HG02938 (cell line): ENCODE results near the gene ARSK.

Source experiments
- ATAC-seq: cut with Tn5 transposase; IDR thresholded peaks from one replicate; pipeline ENCODE4 v1.9.1; 2021; ENCODE audit warnings: mild to moderate bottlenecking, moderate library complexity; ENCODE audit not compliant: unreplicated experiment

Gene ARSK, protein sequence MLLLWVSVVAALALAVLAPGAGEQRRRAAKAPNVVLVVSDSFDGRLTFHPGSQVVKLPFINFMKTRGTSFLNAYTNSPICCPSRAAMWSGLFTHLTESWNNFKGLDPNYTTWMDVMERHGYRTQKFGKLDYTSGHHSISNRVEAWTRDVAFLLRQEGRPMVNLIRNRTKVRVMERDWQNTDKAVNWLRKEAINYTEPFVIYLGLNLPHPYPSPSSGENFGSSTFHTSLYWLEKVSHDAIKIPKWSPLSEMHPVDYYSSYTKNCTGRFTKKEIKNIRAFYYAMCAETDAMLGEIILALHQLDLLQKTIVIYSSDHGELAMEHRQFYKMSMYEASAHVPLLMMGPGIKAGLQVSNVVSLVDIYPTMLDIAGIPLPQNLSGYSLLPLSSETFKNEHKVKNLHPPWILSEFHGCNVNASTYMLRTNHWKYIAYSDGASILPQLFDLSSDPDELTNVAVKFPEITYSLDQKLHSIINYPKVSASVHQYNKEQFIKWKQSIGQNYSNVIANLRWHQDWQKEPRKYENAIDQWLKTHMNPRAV

DNA sequence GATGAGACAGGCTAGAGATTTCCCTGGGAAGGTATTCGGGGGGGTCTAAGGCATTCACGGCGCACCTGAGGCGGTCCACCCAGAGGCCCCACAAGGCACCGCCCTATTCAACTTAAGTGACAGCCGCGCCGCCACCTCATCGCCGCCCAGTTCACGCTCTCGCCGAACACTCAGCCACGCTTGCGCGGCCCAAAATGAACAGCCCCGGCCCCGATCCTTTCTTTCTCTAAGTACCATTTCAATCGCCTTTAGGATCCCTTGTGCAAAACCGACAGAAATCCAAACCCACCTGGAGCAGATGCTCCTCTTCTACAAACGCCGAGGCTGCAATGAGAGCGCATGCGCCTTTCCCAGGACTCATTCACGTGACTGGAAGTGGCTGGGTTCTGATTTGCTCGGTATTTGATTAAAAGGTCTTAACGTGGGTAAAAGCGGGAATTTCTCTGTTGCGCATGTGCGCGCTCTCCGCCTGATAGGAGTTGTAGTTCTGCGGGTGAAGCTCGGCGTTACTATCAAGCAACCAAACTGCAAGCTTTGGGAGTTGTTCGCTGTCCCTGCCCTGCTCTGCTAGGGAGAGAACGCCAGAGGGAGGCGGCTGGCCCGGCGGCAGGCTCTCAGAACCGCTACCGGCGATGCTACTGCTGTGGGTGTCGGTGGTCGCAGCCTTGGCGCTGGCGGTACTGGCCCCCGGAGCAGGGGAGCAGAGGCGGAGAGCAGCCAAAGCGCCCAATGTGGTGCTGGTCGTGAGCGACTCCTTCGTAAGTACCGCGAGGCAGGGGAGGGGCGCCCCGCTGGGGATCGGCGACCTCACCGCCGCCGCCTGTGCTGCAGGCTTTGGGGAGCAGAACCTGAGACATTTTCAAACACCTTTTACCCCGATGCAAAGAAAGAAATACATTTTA lies at the start of gene ARSK, which contains the start of gene SKIC3:
TSS of gene ARSK (plus strand) at position 455 of the 902 bp plus-strand sequence. CDS start at position 633, 178 bp downstream.
TSS of gene SKIC3 (minus strand) at position 331 of the 902 bp plus-strand sequence. CDS start 7,827 bp downstream, outside the sequence.
- ATAC-seq: peak; percentile 86

DNA sequence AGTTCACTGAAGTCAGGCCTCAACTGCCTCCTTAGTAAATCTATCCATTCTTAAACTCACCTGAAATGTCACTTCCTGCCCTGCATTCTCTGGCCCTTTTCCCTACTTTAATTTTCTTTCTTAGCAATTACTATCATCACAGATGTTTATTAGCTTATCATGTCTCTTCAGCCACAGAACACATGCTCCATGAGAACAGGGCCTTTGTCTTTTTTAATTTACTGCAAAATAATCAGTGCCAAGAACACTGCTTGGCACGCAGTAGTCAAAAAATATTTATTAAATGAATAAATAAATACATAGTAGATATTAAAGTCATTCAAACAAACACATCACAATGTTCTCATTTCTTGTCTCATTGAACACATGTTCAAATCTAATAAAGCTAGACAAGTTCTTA lies 46.4 kb upstream of the ARSK start:
- ATAC-seq: no peak

DNA sequence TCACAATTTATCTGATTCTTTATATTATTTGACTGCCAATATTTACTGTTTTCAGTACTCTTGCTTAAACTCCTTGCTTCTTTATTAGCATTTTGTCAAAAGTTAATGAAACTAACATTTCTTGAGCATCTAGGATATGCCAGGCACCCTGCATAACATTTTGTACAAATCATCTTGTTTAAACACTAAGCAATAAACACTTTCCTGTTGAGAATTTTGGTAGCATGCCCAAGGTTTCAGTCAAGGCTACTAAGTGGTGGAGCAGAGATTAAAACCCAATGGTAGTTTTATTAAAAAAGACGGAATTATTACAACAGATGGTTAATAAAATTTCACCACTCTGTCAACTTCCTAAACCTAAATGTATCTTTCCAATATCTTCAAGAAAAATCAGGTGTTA lies 43.3 kb upstream of the ARSK start:
- ATAC-seq: no peak

DNA sequence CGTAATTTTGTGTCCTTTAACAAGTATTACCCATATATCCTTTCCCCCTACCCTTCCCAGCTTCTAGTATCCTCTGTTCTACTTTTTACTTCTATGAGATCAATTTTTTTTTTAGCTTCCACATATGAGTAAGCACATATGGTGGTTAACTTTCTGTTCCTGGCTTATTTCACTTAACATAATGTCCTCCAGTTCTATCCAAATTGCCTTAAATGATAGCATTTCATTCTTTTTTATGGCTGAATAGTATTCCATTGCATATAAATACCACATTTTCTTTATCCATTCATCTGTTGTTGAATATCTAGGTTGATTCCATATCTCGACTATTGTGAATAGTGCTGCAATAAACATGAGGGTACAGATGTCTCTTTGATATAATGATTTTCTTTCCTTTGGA lies 36.5 kb upstream of the ARSK start:
- ATAC-seq: no peak

DNA sequence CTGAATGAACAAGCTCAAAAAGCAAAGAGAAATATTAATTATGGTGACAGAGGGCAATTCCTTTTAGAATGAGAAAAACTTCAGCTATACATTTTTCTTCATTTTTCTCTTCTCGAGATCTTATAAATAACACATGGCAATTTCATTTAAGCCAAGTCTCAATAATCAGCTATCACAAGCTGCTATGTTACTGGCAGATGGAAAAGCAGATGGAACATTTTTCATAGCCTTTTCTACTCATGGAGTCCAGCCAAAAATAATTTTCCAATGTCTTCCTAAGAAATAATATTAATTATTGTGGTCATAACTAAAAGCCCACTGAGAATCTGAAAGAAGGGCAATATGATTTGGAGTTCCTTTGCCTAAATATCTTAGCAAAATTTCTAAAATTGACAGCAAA lies 35.8 kb upstream of the ARSK start:
- no peak for ATAC-seq

DNA sequence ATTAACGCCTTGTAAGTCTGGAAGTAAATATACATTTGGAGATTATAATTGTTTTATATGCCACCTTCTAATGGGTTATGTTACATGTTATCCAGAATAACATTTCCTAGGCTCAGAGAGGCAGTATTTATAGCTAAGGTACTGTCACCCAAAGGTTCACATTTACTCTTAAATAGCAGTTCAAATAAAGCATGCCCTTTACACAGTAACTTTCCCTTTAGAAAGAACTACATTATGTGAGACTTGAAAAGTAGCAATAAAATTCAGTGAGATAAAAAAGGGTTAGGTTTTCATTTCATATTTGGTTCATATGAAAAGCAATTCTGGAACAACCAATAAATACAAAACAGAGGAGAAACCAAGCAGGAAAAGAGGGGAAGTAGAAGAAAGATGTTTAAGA lies 35.2 kb upstream of the ARSK start:
- no peak for ATAC-seq

DNA sequence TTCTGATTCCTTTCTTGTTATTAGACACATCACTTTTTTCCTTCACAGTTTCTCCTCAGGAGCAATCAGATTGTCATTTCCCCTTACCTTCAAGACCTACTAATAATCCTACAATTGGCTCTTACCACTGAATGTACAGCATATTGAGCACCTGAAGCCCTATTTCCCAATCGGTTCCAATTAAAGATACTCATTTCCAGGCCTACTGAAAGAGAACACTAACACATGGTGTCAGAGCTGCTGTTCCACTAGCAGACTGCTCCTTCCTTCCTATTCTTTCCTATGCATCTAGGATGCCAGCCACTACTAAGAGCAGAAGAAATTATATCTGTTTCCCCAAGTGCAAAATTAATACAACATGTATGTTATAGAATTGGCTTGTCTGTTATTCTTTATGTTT lies 34.7 kb upstream of the ARSK start:
- ATAC-seq: no peak

DNA sequence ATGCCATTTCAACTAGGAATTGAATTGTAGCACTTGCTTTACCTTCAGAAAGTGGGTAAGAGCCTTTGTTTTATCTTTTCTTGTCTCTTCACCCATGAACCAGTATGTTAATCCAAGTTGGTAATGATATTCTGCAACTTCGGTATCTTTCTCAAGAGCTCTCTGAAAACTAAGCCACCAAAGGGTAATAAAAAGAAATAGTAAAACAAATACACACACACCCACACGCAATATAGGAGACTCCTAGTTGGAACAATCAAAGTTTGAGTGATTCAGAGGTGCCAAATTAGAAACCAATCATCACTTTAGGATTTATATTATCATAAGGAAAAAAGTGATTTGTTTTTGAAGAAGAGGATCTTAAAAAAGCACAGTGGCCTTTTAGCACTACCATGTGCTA lies 30.5 kb upstream of the ARSK start:
- no peak for ATAC-seq

DNA sequence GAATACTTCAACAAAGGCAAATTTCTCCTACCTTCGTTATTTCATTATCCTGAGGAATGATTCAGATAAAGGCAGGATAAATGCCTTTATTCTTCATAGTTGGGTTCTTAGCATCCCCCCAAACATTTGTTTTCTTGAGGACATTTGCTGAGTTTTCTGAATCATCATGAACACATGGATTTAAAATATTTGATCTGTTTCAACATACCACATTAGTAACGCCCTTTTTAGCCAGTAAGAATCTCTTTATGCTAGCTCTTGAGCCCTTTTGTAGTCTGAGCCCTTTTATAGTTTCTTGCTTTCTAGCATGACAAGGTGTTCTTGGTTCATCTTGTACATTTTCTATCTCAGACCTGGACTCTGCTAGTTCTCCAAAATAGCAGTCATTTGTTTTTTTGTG lies 28.0 kb upstream of the ARSK start:
- no peak for ATAC-seq

DNA sequence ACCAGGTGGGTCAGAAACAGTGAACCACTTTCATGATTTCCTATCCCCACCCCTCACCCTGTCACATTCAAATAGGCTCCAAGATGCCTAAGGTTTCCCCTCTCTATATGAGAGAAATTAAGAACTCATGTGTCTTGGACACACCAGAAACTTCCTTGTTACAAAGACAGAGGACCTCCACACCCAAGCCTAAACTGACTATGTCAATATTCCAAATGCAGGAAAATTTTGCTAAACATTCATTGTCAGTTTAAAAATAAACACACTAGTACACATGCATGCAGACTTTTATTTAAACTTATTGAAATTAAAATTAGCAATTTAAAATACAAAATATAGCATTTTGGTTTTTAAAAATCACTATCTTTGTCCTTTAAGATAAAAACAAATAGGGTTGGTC lies 26.3 kb upstream of the ARSK start:
- no peak for ATAC-seq

DNA sequence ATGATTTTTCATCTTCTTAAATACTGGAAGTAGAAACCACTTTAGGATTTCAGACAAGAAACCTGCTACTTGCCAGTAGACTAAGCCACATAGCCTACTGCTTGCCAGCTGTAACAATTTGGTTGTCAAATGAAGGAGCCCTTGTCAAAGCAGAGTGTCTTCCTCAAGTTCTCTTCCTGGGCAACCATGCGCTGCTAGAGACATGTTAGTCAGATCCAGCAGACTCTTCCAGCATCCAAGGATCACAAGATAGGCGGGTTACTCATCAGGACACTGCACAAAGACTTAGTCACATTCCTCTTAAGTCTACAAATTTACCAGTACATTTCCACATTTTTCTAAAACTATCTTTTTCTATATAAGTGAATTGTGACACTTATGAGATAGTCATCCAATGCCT lies 24.5 kb upstream of the ARSK start:
- no peak for ATAC-seq

DNA sequence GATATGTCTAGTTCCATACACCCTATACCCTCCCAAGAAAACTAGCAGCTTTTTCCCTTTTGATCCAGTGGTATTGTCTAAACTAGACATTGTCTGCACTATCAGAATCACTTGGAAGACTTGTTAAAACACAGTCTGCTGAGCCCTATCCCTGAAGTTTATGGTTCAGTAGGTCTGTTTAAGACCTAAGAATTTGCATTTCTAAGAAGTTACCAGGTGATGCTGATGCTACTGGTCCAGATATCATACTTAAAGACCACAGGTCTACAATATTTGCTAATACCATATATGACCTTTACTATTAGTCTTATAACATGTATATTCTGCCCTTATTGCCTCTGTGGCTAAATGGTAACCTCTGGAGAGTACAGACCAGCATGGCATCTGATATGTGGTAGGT lies 23.4 kb upstream of the ARSK start:
- no peak for ATAC-seq

DNA sequence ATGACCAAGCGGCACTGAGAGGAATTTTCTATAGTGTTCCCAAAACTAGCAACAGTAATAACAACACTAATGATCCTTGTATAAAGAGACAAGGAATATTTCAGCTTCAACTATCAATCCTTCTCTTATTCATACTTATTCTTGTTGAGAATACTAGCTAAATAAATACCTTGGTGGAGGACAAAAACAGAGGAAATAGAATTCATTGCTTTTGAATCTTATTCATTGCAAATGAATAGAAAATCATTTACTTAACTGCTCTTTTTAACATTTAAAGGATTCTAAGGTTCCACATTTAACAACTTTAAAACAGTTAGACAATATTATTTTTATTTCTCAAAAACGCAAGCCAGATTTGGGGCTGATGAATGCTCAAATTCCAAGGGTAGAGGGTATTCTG lies 22.5 kb upstream of the ARSK start:
- no peak for ATAC-seq

DNA sequence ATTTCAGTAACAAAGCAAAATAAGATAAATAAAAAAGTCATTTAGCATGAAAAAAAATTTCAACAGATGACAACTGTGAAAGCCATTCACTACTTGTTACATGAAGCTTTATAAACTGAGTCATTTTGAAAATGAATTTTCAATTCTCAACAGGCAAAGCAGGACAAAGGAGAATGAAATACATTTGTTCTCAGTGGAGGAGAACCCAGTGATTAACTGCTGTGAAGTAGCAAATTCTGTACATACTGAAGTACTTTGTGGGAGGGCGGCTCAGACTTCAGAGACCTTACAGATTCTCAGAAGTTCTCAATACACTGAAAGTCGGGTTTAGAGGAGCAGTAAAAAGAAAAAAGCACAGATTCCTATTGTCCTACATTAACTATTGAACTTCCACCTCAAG lies 21.8 kb upstream of the ARSK start:
- ATAC-seq: no peak

DNA sequence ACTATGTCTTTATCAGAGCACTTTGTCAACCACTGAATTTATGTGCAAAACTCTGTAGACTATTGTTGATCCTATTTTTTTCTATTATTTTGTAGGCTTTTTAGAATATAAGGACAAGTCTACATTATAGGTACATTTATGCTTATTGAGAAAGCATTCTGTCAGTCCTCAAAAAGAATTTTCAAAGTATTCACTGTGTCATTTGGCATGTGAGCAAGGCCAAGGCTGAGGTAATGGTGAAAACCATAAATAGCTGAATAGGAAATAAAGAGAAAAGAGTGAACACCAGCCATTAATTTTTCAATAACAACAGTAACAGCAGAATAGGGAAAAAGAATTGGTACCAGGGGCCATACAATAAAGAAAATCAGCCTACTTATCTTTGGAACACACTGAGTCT lies 21.1 kb upstream of the ARSK start:
- ATAC-seq: no peak

DNA sequence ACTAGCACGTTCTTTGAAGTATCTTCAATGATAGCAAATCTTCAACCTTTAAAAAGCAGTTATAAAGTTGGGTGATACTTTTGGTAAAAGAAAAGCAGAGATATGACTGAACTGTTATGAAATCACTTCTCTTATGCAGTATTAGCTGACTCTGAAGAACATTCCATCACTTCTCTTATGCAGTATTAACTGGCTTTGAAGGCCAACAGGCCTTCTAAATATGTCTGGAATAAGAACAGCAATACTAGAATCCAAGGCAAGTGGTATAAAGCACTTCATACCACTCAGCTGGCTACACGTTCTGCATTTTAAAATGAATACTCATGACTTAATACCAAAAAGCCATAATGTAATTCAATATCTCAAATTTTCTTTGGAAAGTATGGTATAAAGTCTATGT lies 17.4 kb upstream of the ARSK start:
- no peak for ATAC-seq

DNA sequence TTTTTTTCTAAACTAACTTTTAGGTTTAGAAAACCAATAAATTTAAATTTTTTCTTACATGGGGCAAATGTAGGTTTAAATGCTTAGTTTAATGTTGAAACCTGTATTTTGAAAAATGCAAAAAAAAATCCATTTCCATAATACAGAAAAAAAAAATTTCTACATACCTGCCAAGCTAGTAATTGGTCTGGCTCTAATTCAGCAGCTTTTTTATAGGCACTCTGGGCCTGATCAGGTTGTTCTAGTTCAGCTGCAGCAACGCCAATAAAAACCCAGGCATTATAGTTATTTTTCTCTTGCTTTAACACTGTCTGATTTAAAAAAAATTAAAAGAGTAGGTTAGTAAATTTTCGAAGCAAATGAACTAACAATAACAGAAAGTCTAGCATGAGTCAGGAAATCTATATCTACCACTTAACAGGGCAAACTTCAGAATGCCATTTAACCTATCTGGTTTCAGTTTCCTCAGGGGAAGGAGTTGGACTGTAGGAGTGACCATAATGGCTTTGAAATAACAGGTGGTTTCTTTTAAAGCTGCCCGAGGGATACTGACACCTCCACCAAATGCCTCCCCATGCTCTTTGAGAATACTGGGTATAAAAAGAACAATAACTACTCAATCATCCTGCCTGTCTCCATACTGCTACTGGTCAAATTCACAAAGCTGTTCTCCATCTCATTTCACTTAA lies 11.7 kb upstream of the ARSK start:
- ATAC-seq: no peak

DNA sequence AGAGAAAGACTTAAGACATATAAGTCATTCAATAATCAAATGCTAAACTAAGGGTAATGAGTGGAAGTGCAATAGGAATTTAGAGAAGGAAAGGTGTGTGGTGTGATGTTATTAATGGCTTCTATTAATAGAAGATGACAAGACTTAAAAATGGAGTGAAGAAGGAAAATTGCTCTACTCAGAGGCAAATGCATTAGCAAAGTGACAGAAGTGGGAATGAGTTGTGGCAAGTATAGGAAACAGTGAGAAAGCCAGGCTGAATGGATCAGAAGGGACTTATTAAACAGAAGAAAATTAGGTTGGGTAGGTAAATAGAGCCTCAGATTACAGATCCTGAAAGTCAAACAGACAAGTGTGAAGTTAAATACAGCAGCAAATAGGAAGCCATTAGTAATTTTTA lies 5.9 kb upstream of the ARSK start:
- no peak for ATAC-seq

DNA sequence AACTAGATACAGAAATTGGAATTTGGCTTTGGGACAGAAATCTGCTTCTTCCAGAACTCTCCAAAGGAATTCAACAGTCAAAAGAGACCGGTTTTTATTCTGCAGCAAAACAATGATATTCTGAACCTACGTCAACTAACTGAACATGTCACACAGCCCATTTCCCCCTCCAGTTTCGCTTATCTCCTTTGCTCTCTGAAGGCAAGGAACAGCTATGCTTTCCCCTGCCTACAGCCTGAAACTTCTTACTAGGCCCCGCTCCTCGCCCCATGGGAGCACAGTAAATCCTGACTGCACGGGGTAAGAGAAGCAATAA lies 612 bp upstream of the ARSK start:
- peak; percentile 35 for ATAC-seq

DNA sequence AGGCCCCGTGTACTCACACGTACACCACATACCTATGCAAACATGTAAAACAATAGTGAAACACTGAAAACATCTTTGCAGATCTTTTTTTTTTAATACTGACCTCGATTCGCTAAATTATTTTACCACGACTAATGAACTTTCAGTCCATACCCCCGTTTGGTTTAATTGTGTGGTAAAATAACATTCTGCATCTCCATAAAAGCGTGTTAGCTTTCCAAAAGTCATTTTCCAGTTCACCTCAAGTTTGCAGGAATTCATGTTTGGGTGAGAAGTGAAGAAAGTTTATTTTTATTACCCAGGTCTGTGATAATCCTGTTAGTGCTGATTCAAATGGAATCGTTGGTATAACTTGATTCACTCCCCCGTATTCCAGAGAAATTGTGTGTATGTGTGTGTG lies 652 bp downstream of the ARSK start:
- no peak for ATAC-seq

DNA sequence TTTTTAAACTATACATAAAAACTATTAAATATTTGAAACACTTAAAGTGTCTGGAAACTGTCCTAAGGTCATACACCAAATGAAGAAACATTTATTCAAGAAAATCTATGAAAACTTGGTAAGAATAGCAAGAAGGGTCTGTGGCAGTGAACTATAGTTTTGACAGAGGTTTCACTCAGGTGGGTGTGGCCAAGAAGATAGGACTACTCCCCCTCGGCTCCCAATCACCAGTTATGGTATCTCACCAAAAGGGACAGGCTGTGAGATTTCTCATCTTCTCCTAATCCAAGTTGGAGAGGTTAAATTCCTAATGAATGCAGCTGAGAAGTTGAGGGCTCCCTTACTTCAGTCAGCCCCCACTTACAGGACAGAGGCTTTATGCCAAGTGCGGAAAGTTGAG lies 2.9 kb downstream of the ARSK start:
- ATAC-seq: no peak
